Motor neuron (in vitro differentiated cells): ENCODE data around the gene PROCA1. TPM values are rescaled to one million over a fixed set of nuclear protein-coding genes. Genes with fewer than 3 reads are reported as not detected.

Experiments used
- ATAC-seq, 8 experiments: fragments of 200-7000 bp; cut with Tn5 transposase; replicated peaks in 6 of 8; 2 replicates each; pipeline ENCODE4 v1.8.0; 2021; ENCODE audit warnings: mild to moderate bottlenecking in 8 of 8, moderate library complexity in 8 of 8
- H3K27ac ChIP-seq, 2 donors: fragments of 250-450 bp; sonication (Bioruptor Pico); 2 replicates each; pipeline ENCODE4 v1.9.0; 2021; ENCODE audit warnings: antibody characterized with exemption in 2 of 2, mild to moderate bottlenecking in 2 of 2, moderate library complexity in 1 of 2
- H3K4me1 ChIP-seq, 2 donors: fragments of 250-450 bp; sonication (Bioruptor Pico); replicated peaks in 1 of 2; 2 replicates each; pipeline ENCODE4 v1.6.1; 2021; ENCODE audit warnings: antibody characterized with exemption in 2 of 2, mild to moderate bottlenecking in 2 of 2, moderate library complexity in 1 of 2
- H3K4me3 ChIP-seq, 5 donors: fragments of 250-450 bp; sonication (Bioruptor Pico); 2 replicates each; pipeline ENCODE4 v1.9.0; 2021; ENCODE audit warnings: antibody characterized with exemption in 5 of 5, mild to moderate bottlenecking in 5 of 5, moderate library complexity in 4 of 5
- WGBS, 10 experiments: fragments of 450-650 bp; shearing (Covaris generic); methylation state at CpG; one replicate each; pipeline ENCODE4 v1.0.0; 2022; 5-methylcytosine and 5-hydroxymethylcytosine counted together
- in situ Hi-C, 9 experiments: fragments of 400-800 bp; cut with MboI; loops; one replicate each; pipeline ENCODE4 v1.15.0; 2021; ENCODE audit warnings: low sequenced_read_pairs in 9 of 9, low pct_unique_long_range_greater_than_20kb in 2 of 9; ENCODE audit not compliant: unreplicated experiment in 9 of 9
- total RNA-seq, 8 experiments: library from RNA; unstranded; fragments of 300-600 nt; gene quantifications; 2 replicates each; pipeline versions ENCODE4 v1.2.3 to v1.2.4, GENCODE V29; 2022

The PROCA1 gene, protein sequence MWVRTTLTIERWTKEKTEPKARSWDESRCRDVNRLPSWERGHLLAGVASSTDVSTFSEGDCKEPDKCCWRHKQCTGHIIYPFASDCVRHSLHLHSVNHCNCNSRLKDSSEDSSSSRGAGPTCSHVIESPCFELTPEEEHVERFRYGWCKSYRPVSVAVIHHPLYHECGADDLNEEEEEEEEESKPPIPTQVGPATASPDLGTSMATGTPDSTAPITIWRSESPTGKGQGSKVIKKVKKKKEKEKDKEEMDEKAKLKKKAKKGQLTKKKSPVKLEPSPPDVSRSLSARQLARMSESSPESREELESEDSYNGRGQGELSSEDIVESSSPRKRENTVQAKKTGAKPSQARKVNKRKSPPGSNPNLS
- 10 to 100 TPM in 2 of 8 experiments, 1 to 10 TPM in 5, under 1 TPM in 1; 0.66 to 10.4 (median 5.7) TPM for total RNA-seq

DNA sequence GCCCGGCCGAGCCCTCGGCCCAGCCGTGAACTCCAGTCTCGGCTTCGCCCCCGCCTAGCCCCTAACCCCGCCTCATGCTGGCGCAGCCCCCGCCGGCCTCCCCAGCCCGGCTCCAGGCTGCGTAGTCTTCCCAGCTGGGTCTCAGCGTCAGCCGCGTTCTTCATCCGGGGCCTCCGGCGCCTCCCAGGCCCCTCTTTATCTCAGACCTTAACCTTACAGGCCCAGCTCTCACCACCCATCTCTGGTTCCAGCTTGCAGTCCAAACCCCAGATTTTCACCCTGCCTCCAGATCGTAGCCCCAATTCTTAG is at the start of gene PROCA1:
PROCA1 (minus strand) TSS at position 166 of the 309 bp plus-strand sequence. CDS start 228 bp downstream, outside the sequence.
- H3K27ac ChIP-seq, result peak within 1 kb of the TSS; percentile 88 to 93
- in situ Hi-C loops, result loop anchor here in 1 of 9 experiments (25.0 kb wide), 1 partner anchor 99 kb away; the partner anchor contains the start of gene RSKR
- peaks cover 15 to 17% of the 10 kb centered on the region in 2 donors for H3K4me1 ChIP-seq
- WGBS, 10 experiments, result no CpG with 5 or more reads among the region's 20 CpGs
- peak in 2 of 8 experiments; percentile 55 to 59 for ATAC-seq
- peak within 1 kb of the TSS; percentile 52 to 69 (median 61) for H3K4me3 ChIP-seq

DNA sequence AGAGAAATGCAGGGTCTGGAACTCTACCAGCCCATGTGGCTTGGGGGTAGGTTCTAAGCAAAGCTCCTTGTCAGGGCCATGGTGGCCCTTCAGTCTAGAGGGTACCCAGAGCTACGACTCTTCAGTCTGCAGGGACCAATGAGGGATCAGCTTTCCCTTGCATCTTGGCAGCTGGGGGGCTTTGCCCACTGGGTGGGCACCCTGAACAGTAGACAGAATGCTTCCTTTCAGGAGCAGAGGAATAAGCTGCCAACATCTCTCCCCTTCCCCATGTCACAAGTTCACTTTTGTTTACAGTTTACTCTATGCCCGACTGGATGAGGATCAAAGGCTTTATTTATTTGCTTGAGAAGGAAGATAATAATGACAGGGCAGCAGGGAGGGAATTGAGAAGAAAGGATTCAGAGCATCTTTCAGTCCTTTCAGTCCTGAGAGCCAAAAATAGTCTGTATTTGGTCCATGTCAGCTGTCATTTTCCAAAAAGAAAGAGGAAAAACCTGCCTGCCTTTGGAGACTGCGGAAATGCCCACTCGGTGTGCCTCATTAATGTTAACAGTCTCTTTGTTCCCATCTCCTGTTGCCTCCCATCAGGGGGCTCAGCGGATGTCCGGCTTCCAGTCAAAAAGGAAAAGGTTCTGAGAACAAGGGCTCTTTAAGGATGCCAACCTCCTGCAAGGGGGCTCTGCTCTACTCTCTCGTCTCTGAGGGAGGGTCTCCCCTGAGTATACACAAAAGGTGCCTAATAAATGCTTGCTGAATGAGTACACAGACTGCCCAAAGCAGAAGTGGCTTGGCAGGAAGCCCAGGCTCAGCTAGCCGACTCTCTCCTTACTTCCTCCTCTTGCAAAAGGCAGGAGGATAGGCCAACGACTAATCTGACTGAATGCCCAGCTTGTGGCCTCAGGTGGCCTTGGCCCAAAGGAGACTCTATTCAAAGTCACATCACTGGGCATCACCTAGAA is 49.2 kb upstream of the PROCA1 start:
- no peak overlapping the region for H3K4me3 ChIP-seq
- in situ Hi-C loops, result loop anchor here in 4 of 9 experiments (10.0 to 25.0 kb wide), 3 partner anchors 101 to 164 kb away; partner anchors contain the start of genes DHRS13 (in 2 of the 4) and ERAL1 (in 1 of the 4)
- WGBS, 10 experiments, result 35 to 75% (median 39%) methylated on average over 2 to 7 of the region's 9 CpGs; no CpG with 5 or more reads in 2 of the 10 experiments
- no peaks in the 10 kb centered on the region for H3K4me1 ChIP-seq
- ATAC-seq, result no peak
- H3K27ac ChIP-seq, result no peak overlapping the region

- 75 to 100% (median 97%) methylated on average over 1 to 10 of the region's 18 CpGs; no CpG with 5 or more reads in 2 of the 10 experiments for WGBS, 10 experiments
- Histone ChIP-seq H3K27ac (no peak overlapping the region), H3K4me1 (no peaks in the 10 kb centered on the region), H3K4me3 (no peak overlapping the region)
- in situ Hi-C loops, result loop anchor here in 3 of 9 experiments (25.0 kb wide), 2 partner anchors 103 to 153 kb away; partner anchors contain the start of genes DHRS13 (in 2 of the 3) and ERAL1 (in 1 of the 3)
- peak in 5 of 8 experiments; percentile 20 to 52 (median 46) for ATAC-seq
Measured at GRCh38 chr17:28759256-28759865, 47.7 kb upstream of the PROCA1 start.

- 81 to 100% (median 92%) methylated on average over 3 to 5 of the region's 32 CpGs; no CpG with 5 or more reads in 6 of the 10 experiments for WGBS, 10 experiments
- H3K27ac ChIP-seq, result no peak overlapping the region
- in situ Hi-C loops, result loop anchor here in 3 of 9 experiments (25.0 kb wide), 2 partner anchors 104 to 154 kb away; partner anchors contain the start of genes DHRS13 (in 2 of the 3) and ERAL1 (in 1 of the 3)
- peak in 5 of 8 experiments; percentile 14 to 29 (median 26) for ATAC-seq
- no peak overlapping the region for H3K4me3 ChIP-seq
- no peaks in the 10 kb centered on the region for H3K4me1 ChIP-seq
Measured at GRCh38 chr17:28758411-28759121, 46.9 kb upstream of the PROCA1 start.

DNA sequence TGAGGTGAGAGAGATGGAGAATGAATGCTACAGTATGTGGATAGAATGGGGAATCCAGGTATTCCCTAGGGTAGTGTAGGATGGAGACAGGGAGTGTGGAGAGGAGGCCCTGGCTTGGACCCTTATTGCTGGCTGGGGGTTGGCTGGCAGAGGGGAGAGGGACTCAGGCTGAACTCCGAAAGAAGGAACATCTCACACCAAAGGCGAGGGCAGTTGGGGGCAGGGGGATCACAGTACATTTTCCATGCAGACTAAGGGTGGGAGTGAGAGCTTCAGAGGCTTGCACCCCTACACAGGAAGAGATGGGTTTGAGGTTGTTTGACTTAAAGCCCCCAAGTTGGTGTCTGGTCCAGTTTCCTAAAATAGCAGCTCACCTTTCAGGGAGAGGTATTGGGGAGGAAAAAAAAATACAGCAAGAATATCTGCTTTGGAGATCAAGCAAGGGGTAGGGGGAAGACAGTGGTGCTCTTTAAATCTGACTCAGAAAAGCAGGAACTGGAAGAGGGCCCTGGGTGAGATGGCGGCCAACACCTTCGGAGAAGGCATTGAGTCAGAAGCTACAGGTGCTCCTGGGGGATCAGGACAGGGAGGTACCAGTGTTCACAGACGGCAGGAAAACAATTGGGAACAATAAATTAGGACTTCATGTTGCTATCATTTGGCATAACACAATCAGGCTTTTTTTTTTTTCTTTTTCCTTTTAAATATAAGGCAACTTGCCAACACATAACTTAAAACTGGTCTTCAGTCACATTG is 44.5 kb upstream of the PROCA1 start:
- 71 to 100% (median 84%) methylated on average over 1 to 4 of the region's 5 CpGs; no CpG with 5 or more reads in 3 of the 10 experiments for WGBS, 10 experiments
- Histone ChIP-seq H3K27ac (no peak overlapping the region), H3K4me1 (no peaks in the 10 kb centered on the region), H3K4me3 (no peak overlapping the region)
- ATAC-seq, result peak in 1 of 8 experiments; percentile 2
- in situ Hi-C loops, result loop anchor here in 3 of 9 experiments (25.0 kb wide), 2 partner anchors 106 to 156 kb away; partner anchors contain the start of genes DHRS13 (in 2 of the 3) and ERAL1 (in 1 of the 3)

- H3K4me3 ChIP-seq, result no peak overlapping the region
- WGBS, 10 experiments, result 83 to 100% (median 94%) methylated on average over 1 to 2 of the region's 7 CpGs; no CpG with 5 or more reads in 3 of the 10 experiments
- in situ Hi-C loops, result loop anchor here in 3 of 9 experiments (25.0 kb wide), 2 partner anchors 107 to 157 kb away; partner anchors contain the start of genes DHRS13 (in 2 of the 3) and ERAL1 (in 1 of the 3)
- peaks cover under 1 to 2% of the 10 kb centered on the region in 2 donors for H3K4me1 ChIP-seq
- H3K27ac ChIP-seq, result no peak overlapping the region
- no peak for ATAC-seq
Measured at GRCh38 chr17:28755486-28755885, 43.8 kb upstream of the PROCA1 start.

DNA sequence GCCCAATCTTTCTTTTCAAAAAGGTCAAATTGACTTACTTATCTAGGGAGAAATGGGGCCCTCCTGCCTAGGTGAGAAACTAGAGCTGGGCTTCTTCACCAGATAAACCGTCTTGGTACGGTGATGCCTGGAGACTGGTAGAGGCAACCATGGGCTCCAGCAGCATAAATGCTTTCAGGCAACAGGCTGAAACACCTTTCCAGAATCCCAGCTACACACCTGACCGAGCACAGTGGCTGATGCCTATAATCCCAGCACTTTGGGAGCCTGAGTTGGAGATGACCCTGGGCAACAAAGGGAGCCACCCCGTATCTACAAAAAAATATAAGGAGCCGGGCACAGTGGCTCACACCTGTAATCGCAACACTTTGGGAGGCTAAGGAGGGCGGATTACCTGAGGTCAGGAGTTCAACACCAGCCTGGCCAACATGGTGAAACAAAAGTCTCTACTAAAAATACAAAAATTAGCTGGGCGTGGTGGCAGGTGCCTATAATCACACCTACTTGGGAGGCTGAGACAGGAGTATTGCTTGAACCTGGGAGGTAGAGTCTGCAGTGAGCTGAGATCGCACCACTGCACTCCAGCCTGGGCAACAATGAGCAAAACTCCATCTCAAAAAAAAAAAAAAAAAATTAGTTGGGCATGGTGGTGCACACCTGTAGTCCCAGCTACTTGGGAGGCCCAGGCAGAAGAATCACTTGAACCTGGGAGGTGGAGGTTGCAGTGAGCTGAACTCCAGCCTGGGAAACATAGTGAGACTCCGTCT is 40.1 kb upstream of the PROCA1 start:
- in situ Hi-C loops, result loop anchor here in 3 of 9 experiments (25.0 kb wide), 2 partner anchors 111 to 161 kb away; partner anchors contain the start of genes DHRS13 (in 2 of the 3) and ERAL1 (in 1 of the 3)
- H3K4me3 ChIP-seq, result no peak overlapping the region
- no peak for ATAC-seq
- H3K4me1 ChIP-seq, result peaks cover 10 to 11% of the 10 kb centered on the region in 2 donors
- H3K27ac ChIP-seq, result no peak overlapping the region
- 80 to 100% (median 98%) methylated on average over 1 to 7 of the region's 10 CpGs; no CpG with 5 or more reads in 1 of the 10 experiments for WGBS, 10 experiments

- WGBS, 10 experiments, result 0 to 100% (median 61%) methylated on average over 1 to 13 of the region's 20 CpGs
- H3K4me1 ChIP-seq, result peaks cover 22 to 23% of the 10 kb centered on the region in 2 donors
- peak overlapping the region in 1 of 2 donors; percentile 15 for H3K27ac ChIP-seq
- in situ Hi-C loops, result loop anchor here in 3 of 9 experiments (25.0 kb wide), 2 partner anchors 112 to 162 kb away; partner anchors contain the start of genes DHRS13 (in 2 of the 3) and ERAL1 (in 1 of the 3)
- peak; percentile 20 to 63 (median 53) for ATAC-seq
- peak overlapping the region in 2 of 5 donors; percentile 1 to 4 for H3K4me3 ChIP-seq
Measured at GRCh38 chr17:28750178-28751047, 38.7 kb upstream of the PROCA1 start.

DNA sequence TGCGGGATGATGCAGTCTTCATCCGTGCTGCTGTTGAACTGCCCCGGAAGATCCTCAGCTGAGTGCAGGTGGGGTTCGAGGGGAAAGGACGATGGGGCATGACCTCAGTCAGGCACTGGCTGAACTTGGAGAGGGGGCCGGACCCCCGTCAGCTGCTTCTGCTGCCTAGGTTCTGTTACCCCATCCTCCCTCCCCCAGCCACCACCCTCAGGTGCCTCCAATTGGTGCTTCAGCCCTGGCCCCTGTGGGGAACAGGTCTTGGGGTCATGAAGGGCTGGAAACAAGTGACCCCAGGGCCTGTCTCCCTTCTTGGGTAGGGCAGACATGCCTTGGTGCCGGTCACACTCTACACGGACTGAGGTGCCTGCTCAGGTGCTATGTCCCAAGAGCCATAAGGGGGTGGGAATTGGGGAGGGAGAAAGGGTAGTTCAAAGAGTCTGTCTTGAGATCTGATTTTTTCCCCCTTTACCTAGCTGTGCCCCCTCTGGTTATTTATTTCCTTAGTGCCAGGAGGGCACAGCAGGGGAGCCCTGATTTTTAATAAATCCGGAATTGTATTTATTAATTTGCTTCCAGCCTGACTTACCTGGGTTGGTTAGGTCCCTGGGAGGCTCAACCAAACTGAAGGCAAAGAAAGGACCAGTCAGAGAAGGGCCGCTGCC is 38.0 kb upstream of the PROCA1 start:
- peak overlapping the region in 1 of 2 donors; percentile 42 for H3K27ac ChIP-seq
- in situ Hi-C loops, result loop anchor here in 4 of 9 experiments (25.0 kb wide), 3 partner anchors 113 to 363 kb away; partner anchors contain the start of genes DHRS13 (in 2 of the 4) and ERAL1 (in 1 of the 4)
- peak in 1 of 8 experiments; percentile 3 for ATAC-seq

More for the DNA sequence above, 38.0 kb upstream of the PROCA1 start:
- Histone ChIP-seq H3K4me1 (peaks cover 22 to 23% of the 10 kb centered on the region in 2 donors), H3K4me3 (peak overlapping the region in 2 of 5 donors; percentile 1 to 4)
- WGBS, 10 experiments, result 0 to 80% (median 33%) methylated on average over 1 to 5 of the region's 11 CpGs; no CpG with 5 or more reads in 4 of the 10 experiments
